Measurements from ENCODE around the gene GBX1. TPM values are rescaled to one million over a fixed set of nuclear protein-coding genes. Genes with fewer than 3 reads are reported as not detected.

Gene GBX1
- polyA plus RNA-seq, 2 of the 4 experiments (the other 2 are of a cell fraction), result not detected

DNA sequence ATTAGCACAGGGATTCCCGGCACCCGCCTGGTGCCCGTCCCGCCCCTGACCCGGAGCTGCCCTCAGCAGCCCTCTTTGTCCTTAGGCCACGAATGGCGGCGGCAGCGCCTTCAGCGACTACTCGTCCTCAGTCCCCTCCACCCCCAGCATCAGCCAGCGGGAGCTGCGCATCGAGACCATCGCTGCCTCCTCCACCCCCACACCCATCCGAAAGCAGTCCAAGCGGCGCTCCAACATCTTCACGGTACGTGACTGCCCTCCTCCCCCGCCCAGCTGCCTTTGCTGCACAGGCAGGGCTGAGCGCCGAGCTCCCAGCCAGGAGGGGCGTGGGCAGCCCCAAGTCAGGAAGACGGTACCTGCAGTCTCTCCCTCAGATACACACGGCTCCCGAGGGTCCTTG is 47.6 kb downstream of the GBX1 start:
- FAIRE-seq (no peak), ATAC-seq (no peak), DNase-seq (ENCODE audit: low read depth in 1 of 2, low spot score in 1 of 2) (no peak)
- Histone ChIP-seq H3K4me1 (peaks cover 10% of the 10 kb centered on the region), H3K4me3 (no peak overlapping the region), H3K9me3 (no peaks in the 10 kb centered on the region), H3K4me2 (no peak overlapping the region), H3K27ac (no peak overlapping the region)
- POLR2A ChIA-PET, result no interaction called here
- TF ChIP-seq RAD21 (conservative IDR thresholded peaks at IDR 0.05 in 1 of 2, IDR thresholded peaks at IDR 0.05 in 1 of 2), result no peak
- TF ChIP-seq FOXS1 (CRISPR knock-in tag; IDR thresholded peaks at IDR 0.05), result no peak
- TF ChIP-seq PHF8 (IDR thresholded peaks at IDR 0.05; ENCODE audit: borderline replicate concordance, low read depth), result no peak
- no peak for TF ChIP-seq RNF2 (IDR thresholded peaks at IDR 0.05; ENCODE audit: borderline replicate concordance, low read depth)
- TF ChIP-seq EHF (CRISPR knock-in tag; IDR thresholded peaks at IDR 0.05), result no peak
- TF ChIP-seq POLR2AphosphoS2 (conservative IDR thresholded peaks at IDR 0.05; ENCODE audit: low read length), result no peak
- no peak for TF ChIP-seq HDAC2 (IDR thresholded peaks at IDR 0.05)
- TF ChIP-seq POLR2A (IDR thresholded peaks at IDR 0.05; ENCODE audit: low read length), result no peak
- TF ChIP-seq FOSB (CRISPR knock-in tag; IDR thresholded peaks at IDR 0.05), result no peak
- TF ChIP-seq CBX8 (IDR thresholded peaks at IDR 0.05), result no peak
- TF ChIP-seq, protein P1, sequence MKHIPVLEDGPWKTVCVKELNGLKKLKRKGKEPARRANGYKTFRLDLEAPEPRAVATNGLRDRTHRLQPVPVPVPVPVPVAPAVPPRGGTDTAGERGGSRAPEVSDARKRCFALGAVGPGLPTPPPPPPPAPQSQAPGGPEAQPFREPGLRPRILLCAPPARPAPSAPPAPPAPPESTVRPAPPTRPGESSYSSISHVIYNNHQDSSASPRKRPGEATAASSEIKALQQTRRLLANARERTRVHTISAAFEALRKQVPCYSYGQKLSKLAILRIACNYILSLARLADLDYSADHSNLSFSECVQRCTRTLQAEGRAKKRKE (CRISPR knock-in tag; IDR thresholded peaks at IDR 0.05; ENCODE audit: low read depth), result no peak
- TF ChIP-seq SMC3 (IDR thresholded peaks at IDR 0.05), result no peak
- no peak for TF ChIP-seq HOXB5 (CRISPR knock-in tag; IDR thresholded peaks at IDR 0.05)
- no peak for TF ChIP-seq JUN (IDR thresholded peaks at IDR 0.05)
- CTCF ChIA-PET, result interaction anchor here (0.8 to 2.8 kb wide), 12 partner anchors 9 to 157 kb away, joined by 3 to 23 read pairs (median 5); no protein-coding TSS in a partner anchor
- 93% methylated on average over 21 of the region's 27 CpGs for WGBS (ENCODE audit: missing lambda C conversion rate)

DNA sequence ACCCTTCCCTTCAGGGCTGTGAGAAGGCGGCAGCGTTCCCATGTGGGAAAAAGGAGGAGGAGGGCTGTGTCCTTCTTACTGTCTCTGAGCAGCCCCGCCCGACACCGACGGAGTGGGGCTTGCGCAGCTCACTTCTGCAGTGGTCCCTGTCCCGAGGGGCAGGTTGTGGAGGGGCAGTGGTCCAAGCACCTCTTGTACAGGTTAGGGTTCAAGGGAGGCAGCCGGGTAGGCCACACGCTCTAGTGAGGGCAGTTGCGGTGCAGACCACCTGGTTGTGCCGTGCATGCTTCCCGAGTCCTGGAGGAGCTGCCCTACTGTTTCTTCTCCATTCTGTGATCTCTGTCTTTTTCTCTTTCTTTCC is 48.5 kb downstream of the GBX1 start:
- 84% methylated on average over 13 of the region's 13 CpGs for WGBS (ENCODE audit: missing lambda C conversion rate)
- CTCF ChIA-PET, result interaction anchor here (0.9 to 2.8 kb wide), 7 partner anchors 8 to 79 kb away, joined by 3 to 23 read pairs (median 5); no protein-coding TSS in a partner anchor
- TF ChIP-seq CHD2 (IDR thresholded peaks at IDR 0.05; ENCODE audit: low read length, partially characterized antibody) (no peak), ZNF302 (CRISPR knock-in tag; IDR thresholded peaks at IDR 0.05) (no peak), SMC3 (IDR thresholded peaks at IDR 0.05) (no peak), FOXS1 (CRISPR knock-in tag; IDR thresholded peaks at IDR 0.05) (no peak), MAZ (IDR thresholded peaks at IDR 0.05; ENCODE audit: borderline replicate concordance, low read depth, low read length) (no peak), KDM5A (IDR thresholded peaks at IDR 0.05) (no peak), TP53 (CRISPR knock-in tag; IDR thresholded peaks at IDR 0.05) (no peak), SREBF2 (IDR thresholded peaks at IDR 0.05) (no peak), NPAS2 (CRISPR knock-in tag; IDR thresholded peaks at IDR 0.05; ENCODE audit: borderline replicate concordance) (no peak), JUNB (IDR thresholded peaks at IDR 0.05) (no peak), NR3C1 (IDR thresholded peaks at IDR 0.05) (no peak)
- TF ChIP-seq, protein P2, sequence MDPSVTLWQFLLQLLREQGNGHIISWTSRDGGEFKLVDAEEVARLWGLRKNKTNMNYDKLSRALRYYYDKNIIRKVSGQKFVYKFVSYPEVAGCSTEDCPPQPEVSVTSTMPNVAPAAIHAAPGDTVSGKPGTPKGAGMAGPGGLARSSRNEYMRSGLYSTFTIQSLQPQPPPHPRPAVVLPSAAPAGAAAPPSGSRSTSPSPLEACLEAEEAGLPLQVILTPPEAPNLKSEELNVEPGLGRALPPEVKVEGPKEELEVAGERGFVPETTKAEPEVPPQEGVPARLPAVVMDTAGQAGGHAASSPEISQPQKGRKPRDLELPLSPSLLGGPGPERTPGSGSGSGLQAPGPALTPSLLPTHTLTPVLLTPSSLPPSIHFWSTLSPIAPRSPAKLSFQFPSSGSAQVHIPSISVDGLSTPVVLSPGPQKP (IDR thresholded peaks at IDR 0.05; ENCODE audit: low read depth, low read length), result no peak
- TF ChIP-seq, protein P3, sequence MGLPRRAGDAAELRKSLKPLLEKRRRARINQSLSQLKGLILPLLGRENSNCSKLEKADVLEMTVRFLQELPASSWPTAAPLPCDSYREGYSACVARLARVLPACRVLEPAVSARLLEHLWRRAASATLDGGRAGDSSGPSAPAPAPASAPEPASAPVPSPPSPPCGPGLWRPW (IDR thresholded peaks at IDR 0.05), result no peak
- TF ChIP-seq, protein P4, sequence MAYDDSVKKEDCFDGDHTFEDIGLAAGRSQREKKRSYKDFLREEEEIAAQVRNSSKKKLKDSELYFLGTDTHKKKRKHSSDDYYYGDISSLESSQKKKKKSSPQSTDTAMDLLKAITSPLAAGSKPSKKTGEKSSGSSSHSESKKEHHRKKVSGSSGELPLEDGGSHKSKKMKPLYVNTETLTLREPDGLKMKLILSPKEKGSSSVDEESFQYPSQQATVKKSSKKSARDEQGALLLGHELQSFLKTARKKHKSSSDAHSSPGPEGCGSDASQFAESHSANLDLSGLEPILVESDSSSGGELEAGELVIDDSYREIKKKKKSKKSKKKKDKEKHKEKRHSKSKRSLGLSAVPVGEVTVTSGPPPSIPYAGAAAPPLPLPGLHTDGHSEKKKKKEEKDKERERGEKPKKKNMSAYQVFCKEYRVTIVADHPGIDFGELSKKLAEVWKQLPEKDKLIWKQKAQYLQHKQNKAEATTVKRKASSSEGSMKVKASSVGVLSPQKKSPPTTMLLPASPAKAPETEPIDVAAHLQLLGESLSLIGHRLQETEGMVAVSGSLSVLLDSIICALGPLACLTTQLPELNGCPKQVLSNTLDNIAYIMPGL (CRISPR knock-in tag; IDR thresholded peaks at IDR 0.05; ENCODE audit: borderline replicate concordance), result no peak
- TF ChIP-seq, protein P1 (CRISPR knock-in tag; IDR thresholded peaks at IDR 0.05; ENCODE audit: low read depth), result no peak

More for the DNA sequence above, 48.5 kb downstream of the GBX1 start:
- Histone ChIP-seq H3K27ac (no peak overlapping the region), H3K9me3 (no peaks in the 10 kb centered on the region), H3K4me1 (peaks cover 15% of the 10 kb centered on the region), H3K4me2 (no peak overlapping the region), H3K4me3 (no peak overlapping the region)
- POLR2A ChIA-PET, result no interaction called here
- DNase-seq (ENCODE audit: low read depth in 1 of 2, low spot score in 1 of 2) (no peak), FAIRE-seq (no peak), ATAC-seq (no peak)
